KG1 (cell line): ENCODE results near the gene RNF20.
"Not testable (repeated sequence)": the region's sequence is repeated elsewhere in the genome, so short reads cannot be mapped to it uniquely, and the experiment has no call there.

Source experiments
- DNase-seq: peaks from one replicate; lab custom pipeline; 2025; lab: John Stamatoyannopoulos, UW

Gene RNF20

DNA sequence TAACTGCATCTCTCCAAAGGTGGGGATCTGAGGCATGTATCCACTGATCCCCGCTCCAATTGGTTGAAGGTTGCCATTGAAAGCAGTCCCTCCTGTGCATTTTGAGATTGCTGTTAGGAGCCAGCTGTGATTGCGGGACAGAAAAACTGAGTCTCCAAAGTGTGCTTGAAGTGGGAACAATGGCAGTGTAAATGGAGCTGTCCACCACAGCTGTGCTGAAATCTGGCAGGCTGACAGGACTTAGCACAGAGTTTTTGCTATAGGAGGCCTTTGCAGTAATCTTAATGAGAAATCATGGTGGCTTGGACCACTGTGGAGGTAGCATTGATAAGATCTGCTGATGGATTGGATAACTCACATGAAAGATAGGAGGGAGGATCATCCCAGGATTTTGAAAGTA, 3.3 kb downstream of the RNF20 start:
- DNase-seq: no peak

DNA sequence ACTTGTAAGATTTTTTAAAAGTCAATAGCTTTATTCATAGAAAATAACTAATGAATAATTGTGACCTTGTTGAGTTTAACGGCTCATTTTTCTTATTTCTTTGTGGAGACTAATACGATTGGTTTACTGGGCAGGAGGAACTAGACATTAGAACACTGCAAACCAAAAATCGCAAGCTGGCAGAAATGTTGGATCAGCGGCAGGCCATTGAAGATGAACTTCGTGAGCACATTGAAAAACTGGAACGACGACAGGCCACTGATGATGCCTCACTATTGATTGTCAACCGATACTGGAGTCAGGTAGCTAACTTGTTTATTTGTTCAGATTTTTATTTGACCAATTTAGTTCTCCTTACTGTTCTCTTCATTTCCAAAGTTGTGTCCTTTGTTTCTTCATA, 6.4 kb downstream of the RNF20 start:
- no peak for DNase-seq

DNA sequence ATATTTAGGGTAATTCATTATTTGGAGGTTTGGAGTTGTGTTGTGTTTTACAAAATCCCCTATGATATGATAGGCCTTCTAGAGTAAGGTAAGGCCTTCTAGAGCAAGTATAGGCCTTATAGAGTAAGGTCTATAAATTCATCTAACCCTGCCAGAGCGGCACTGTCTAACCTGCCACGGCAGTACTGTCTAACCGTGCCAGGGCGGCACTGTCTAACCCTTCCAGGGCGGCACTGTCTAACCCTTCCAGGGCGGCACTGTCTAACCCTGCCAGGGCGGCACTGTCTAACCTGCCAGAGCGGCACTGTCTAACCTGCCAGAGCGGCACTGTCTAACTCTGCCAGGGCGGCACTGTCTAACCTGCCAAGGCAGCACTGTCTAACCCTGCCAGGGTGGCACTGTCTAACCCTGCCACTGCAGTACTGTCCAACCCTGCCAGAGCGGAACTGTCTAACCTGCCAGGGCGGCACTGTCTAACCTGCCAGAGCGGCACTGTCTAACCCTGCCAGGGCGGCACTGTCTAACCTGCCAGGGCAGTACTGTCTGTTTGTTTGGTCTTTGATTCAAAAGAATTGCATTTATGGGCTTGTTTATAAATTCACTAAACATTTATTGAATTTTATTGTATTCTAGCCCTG, 9.6 kb downstream of the RNF20 start:
- DNase-seq: no peak

DNA sequence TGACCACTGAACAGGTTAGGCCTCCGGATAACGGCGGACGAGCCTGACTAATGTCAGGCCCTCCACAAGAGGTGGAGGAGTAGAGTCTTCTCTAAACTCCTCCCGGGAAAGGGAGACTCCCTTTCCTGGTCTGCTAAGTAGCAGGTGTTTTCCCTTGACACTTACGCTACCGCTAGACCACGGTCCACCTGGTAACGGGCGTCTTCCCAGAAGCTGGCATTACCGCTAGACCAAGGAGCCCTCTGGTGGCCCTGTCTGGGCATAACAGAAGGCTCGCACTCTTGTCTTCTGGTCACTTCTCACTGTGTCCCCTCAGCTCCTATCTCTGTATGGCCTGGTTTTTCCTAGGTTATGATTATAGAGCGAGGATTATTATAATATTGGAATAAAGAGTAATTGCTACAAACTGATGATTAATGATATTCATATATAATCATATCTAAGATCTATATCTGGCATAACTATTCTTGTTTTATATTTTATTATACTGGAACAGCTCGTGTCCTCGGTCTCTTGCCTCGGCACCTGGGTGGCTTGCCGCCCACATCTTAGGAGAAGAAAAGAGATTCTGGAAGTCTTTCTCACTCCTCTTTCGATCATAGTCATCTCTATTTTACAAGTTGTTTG, 15.9 kb downstream of the RNF20 start:
- not testable (repeated sequence) for DNase-seq

DNA sequence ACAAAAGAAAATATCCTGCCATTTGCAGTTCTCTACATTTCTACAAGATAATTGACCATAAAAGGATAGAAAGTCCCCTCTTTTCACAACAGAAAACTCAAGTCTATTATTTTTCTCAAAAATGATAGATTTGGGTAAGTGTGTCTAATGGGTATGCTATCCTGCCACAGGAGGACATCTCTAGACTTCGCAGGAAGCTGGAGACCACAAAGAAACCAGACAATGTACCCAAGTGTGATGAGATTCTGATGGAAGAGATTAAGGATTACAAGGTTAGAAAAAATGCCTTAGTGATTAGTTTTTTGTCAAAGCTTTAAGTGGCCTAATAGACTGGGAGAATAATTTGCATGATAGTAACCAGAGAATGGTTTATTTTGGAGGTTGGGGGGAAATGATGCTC, 28.1 kb downstream of the RNF20 start:
- no peak for DNase-seq

DNA sequence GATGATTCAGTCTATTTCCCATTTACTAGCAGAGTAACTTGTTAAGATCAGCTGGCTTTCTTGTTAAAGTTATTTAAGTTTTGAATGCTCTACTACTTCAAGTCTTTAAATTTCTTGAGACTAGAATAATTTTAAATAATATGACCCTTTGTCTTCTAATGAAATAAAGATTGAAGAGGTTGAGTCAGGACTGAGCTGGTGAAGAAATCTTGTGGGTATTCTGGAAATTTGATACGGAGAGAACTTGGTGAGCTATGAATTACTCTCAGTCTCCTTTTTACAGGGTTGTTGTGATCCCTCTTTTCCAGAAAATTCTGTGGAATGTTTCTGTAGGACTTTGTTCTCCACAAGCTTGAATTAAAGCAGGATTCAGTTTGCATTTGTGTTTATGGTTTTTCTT, 29.3 kb downstream of the RNF20 start:
- no peak for DNase-seq

DNA sequence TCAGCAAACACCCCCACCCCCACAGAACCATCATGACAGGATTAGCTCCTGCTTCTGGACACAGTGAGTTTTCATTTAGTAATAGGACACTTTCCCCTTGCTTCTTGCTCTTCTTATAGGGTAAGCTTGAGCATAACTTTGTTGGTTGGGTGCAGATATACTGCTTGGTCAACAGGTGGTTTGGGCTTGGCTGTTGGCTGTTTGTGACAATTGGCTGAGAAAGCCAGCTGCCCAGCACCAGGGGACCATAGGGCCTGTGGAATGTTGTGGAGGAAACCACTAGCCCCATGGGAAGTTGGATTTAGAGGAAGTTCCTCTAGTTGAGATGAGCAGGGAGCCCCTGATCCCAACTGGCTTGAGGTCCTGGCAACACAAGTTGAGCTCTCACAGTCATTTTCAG, 30.6 kb downstream of the RNF20 start:
- DNase-seq: no peak

DNA sequence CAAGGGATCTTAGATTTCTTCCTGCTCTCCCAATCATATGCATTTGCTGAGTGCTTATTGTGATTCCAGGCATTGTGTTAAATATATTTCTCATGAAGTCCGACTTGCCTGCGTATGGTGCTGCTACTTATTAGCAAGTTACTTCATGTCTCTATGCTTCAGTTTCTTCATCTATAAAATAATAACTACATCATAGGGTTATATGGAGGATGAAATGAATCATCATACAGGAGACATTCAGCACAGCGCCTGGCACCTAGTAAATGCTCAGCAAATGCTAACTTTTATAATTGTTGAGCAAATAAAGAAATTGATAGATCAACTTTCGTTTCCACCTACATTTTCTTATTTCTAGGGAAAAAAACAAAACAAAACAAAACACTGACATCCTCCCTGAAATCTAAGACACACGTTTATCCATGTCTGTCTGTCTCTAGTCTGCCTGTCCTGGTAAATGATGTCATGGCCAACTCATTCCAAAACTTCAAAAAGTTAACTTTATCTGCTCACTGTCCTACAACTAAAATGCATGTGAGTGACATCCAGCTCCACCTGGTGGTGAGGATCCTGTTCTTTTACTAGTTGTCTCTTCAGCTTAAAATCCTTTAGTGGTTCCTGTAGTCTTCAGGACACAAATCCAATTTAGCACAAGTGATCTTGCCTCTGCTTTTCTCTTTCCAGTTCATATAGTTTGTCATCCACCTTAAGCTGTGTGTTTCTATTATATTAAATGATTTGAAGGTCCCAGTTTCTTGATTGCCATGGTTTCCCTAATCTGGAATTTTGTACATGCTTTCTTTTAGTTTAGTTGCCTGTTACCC, 33.5 kb downstream of the RNF20 start:
- DNase-seq: no peak

DNA sequence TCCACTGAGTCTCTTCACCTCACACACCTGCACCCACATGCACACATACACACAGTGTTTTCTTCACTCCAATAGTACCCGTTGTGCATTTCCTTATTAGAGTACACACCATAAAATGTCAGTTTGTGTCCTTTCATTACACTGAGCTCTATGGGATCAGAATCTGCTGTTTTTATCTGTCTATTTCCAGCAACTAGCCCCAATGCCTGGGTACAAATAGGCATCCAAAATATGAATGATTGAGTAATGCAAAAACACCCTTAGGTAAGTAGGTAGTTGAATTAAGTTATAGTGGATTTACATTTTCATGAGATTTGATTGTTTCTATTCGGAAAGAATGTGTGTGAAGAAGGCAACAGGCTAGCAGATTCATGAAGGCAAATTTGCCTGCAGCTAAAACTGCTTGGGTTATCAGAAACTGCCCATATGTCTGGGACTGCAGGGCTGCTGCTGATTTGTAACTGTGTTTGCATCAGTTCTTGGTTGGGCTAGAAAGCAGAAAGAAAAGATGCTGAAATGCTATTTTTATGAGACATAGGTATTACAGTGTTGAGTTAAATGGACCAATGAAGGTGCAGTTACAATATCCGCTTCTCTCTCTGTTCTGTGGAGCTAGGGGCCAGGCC, 34.2 kb downstream of the RNF20 start:
- DNase-seq: no peak

DNA sequence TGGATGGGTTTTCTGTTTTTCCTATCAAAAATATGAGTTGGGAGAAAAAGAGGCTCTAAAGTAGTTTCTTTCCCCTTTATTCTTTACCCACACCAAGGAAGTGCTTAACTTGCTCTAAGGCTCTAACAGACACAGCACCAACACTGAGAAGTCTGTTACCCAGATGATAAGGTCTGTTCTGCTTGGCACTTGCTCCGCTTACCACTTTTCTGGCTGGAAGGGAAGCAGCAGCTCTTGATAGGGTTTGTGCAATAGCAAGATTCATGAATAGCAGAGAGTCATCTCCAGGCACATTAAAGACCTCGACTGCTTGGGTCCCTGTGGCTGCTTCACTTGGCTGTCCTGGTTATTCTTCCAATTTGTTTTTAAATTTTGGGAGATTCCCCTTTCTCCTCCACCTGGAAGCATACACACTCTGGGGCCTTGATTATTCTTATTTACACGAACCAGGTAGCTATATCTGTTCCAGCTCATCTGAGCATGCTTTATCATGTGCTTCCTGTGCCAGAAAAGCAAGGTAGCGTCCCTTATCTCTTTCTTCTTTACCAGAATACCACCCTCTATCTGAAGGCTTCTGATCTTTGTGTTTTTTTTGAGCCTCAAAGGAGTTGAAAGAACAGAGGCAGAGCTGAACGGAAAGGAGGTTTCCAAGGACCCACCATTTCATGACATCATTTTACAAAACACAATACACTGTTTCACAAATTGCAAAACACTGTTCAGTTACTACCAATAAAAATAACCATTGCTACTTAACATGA, 36.3 kb downstream of the RNF20 start:
- no peak for DNase-seq

DNA sequence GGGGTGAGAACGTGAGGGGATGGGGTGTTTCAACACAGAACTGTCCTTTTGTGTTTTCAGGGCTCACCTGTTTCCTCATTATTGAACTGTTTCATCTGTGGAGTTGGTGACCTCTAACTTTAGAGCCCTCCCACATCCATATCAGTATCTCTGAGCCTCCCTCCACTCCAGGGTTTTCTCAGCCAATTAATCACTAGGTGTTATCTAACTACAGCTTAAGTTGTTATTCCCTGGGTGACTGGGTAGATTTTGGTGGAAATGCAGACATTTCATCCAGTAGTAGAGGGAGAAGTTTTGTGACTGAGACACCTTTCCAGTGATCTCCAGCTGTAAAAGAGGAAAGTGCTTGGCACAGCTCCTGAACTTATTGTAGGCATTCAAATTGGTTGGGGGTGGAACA, 37.5 kb downstream of the RNF20 start:
- DNase-seq: no peak

DNA sequence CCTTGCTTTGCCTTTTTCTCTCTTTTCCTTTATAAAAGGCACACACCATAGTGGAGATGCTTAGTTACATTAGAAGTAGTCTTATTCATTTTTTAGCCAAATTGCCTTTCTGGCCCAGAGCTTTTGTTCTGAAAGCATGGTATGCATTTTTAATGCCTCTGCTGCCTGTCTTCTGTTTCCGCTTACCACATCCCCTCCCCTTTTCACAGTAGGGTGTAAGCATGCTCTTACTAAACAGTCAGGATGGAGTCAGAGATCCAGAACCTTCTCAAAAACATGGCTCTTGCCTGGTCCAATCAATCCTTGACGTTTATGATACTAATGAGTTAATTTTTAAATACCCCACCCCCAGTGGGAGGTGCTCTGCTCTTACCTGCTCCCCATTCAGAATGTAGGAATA, 38.7 kb downstream of the RNF20 start:
- no peak for DNase-seq

DNA sequence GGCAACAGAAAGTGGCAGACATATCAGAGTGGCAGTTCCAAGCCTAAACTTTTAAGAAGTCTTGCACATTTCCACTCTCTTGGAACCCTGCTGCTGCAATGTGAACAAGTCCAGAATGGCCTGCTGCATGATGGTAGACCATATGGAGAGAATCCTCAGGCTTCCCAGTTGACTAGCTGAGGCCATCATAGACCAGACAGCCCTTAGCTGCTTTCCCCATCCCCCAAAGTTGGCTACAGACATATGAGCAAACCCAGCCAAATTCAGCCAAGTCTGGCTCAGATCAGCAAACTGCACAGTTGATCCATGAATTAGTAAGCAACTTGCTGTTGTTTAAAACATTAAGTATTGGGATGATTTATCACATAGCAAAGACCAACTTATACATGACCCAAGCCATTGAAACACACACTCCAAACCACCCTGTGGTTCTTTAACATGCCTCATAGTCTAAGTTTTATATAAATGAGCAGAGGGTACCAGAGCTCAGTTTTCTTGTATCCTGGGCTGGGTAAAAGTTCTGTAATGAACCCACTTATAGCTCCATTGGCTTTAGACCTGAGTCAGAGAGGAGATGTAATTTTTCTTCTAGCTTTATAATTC, 41.2 kb downstream of the RNF20 start:
- no peak for DNase-seq

DNA sequence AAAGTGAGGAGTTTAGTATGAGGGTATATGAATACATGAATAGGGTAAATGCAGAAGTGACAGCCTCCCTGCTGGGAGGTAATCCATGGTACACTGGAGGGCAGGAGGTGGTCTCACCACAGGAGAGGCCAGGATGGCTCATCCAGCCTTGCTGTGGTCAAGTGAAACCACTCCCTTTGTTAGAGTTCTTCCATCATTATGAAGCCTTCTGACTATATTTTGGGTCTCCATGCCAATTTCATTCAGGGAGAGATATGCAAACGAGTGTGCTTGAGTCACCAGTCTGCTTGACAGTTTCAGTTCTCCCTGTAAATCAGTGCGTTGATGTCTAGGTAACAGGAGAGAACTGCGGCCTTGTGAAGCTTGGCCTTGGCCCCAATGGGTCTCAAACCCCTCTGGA, 44.7 kb downstream of the RNF20 start:
- DNase-seq: no peak

DNA sequence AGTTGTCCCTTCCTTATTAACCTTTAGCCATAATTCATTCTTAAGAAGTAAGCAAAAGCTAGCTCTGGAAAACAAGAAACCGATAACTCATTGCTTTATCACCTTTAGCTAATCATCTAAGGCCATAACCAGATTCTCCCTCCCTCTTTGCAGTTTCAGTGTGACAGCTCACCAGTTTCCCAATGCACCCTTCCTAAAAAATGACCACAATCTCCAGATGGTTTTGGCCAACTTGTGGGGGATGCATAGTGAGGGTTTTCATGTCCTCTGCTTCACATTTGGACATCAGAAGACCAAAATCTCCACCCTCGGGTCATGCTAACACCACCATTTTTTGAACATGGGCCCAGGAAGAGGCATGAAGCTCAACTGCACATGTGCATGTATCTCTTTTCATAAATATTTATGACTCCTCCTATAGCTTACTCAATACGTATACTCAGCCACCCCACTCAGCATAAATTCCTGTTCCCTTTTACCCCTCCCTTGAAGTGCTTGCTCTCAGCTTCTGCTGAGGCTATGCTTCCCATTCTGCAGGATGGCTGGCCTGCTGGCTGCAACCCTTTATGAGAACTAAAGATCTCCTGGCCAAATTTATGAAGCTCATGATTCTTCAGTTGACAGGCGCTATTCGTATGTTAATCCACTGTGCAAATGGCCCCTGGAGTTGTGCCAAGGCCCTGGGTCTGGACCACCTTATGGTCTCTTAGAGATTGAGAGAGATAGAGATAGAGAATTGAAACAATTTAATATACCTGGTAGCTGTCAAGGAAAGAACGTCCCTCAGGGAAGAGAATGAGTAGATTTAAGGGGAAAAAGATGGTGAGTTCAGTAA, 46.3 kb downstream of the RNF20 start:
- DNase-seq: no peak

DNA sequence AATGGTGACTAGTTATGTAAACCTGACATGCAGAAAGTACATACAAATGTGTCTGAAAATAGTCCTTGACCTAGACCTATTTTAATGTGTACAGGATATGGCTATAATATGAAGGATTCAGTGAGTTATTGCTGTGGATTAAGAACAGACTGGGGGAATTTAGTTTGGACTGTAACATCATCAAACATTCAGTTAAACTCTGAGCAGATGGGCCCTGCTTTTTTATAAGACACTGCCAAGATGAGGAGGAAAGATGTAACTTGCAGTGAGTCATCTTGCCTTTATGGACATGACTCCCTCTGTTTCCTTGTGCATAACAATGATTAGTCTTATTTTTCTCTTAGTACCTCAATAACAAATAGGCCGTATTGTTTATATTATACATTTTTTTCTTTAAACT, 48.9 kb downstream of the RNF20 start:
- DNase-seq: no peak

DNA sequence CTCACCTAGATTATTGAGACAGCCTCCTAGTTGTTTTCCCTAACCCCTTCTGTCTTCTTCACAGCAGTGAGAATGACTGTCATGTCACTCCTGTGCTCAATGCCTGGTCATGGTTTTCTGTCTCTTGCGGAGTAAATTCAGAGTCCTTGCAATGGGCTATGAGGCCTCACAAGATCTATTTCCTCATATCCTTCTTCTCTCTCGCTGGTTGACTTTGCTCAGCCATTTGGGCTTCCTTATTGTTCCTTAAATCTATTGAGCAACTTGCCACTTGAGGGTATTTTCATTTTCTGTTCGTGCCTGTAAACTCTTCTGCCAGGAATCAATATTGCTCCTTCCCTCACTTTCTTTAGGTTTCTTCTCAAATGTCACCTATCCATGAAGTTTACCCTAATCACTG, 52.1 kb downstream of the RNF20 start:
- no peak for DNase-seq

DNA sequence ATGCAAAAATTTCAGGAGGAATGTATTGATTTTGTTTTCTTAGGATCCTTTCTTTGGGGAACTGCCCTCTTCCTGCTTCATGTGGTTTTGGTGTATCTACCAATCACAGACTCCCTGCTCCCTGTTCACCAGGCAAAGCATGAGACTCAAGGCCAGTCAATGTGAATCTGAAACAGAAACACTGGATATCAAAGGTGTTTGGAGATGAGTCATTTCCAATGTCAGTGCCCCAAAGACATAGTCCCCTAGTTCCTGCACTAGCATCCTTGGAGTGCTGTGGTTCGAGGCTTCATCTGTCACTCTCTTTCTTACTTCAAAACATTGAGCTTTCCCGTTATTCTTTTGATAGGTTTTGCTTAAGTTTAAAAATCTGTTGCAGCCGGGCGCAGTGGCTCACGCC, 53.0 kb downstream of the RNF20 start:
- no peak for DNase-seq

DNA sequence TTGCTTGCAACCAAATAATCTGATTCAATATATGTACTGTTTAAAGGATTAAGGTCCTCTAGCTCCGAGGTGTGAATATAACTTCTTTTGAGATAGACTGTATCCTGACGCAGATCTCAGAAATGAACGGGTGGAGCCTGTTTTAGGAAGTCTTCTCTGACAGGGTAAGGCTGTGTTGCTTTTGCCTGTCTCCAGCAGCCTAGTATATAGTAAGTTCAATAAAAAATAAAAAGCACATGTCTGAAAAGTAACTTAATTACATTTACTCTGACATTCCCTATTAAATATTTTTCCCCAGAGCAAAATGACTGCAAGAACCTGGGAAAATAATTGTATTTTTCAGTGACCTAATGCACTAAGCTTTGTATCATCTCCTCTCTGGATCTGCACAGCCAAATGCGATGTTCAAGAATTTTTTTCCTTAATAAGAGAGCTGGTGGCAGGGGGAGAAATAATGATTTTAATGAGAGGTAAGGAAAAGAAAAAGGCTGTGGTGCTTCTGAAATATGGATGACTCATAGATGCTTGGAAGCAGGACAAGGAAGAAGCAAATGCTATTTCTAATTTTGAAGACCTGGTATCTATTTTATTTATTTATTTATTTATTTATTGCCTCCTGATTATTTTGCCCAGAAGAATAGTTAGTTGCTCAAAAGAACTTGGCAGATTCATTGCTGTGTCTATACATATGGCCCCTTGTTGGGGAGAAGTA, 53.8 kb downstream of the RNF20 start:
- DNase-seq: no peak

DNA sequence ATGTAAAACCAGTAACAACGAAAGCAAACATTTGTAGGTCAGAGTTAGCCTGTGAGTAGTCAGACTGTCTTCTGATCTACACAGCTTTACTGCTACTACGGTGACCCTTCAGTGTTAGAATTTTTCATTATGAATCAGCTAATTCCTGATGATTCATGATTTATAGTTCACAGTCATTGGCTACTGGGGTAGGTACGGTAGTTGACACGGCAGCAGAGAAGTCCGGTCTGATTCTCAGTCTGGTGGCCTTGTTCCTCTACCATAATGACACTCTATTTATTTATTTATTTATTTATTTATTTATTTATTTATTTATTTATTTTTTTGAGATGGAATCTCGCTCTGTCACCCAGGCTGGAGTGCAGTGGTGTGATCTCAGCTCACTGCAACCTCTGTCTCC, 56.4 kb downstream of the RNF20 start:
- DNase-seq: not testable (repeated sequence)
